Choroid plexus epithelial cell (primary cell): ENCODE data around the gene PIK3R3.
A peak's percentile ranks its signal among the peaks of the same experiment; 100 is the strongest.
"Not testable (repeated sequence)": the region's sequence is repeated elsewhere in the genome, so short reads cannot be mapped to it uniquely, and the experiment has no call there.

Source experiments
- DNase-seq: peaks from one replicate; pipeline ENCODE4 v3.0.0-alpha.2; 2010; ENCODE audit warnings: low read depth
- H3K4me3 ChIP-seq: 2 replicates; pipeline ENCODE4 v1.5.1; 2011; ENCODE audit warnings: low read depth, mild to moderate bottlenecking, control low read depth, low read length, moderate library complexity
- TF ChIP-seq, protein P1 (sequence below): conservative IDR thresholded peaks from 2 replicates; pipeline ENCODE4 v1.5.1; 2011; ENCODE audit warnings: low read depth, mild to moderate bottlenecking, control low read depth, inconsistent platforms, low read length, moderate library complexity

PIK3R3 gene

DNA sequence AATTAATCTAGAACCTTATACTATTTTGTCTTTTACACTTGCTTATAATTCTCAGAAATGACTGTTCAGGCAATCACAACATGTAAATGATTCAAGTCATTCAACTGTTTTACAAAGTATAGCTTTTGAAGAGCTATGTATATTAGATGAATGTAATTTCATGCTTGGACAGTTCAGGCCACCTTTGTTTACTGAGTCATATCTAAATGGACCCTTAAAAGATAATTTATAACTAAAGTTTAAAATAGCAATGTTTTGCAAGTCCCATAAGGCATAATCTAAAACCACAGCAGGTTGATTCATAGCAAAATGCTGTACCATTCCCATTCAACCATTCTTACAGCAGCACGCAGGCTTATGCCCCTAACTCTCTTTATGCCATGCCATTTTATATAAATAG, 64.8 kb downstream of the PIK3R3 start:
- no peak overlapping the region for H3K4me3 ChIP-seq
- TF ChIP-seq, protein P1, sequence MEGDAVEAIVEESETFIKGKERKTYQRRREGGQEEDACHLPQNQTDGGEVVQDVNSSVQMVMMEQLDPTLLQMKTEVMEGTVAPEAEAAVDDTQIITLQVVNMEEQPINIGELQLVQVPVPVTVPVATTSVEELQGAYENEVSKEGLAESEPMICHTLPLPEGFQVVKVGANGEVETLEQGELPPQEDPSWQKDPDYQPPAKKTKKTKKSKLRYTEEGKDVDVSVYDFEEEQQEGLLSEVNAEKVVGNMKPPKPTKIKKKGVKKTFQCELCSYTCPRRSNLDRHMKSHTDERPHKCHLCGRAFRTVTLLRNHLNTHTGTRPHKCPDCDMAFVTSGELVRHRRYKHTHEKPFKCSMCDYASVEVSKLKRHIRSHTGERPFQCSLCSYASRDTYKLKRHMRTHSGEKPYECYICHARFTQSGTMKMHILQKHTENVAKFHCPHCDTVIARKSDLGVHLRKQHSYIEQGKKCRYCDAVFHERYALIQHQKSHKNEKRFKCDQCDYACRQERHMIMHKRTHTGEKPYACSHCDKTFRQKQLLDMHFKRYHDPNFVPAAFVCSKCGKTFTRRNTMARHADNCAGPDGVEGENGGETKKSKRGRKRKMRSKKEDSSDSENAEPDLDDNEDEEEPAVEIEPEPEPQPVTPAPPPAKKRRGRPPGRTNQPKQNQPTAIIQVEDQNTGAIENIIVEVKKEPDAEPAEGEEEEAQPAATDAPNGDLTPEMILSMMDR, result no peak
- DNase-seq, result no peak

DNA sequence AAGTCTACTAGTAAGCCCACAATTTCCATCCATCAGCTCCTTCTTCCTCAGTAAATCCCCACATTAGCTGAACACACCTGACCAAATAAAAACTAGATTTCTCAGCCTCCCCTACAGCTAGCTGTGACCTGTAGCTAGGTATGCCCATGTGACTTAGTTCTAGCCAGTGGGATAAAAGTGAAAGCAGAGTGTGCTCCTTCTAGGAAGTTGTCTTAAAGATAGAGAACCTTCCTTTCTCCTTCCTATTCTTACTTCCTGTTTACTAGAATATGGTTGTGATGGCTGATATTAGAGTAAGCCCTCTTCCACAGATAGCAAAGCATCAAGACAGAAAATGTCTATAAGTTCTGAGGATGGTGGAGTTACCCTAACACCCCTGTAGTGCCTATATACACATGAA, 67.0 kb downstream of the PIK3R3 start:
- no peak overlapping the region for H3K4me3 ChIP-seq
- no peak for DNase-seq
- TF ChIP-seq, protein P1, result no peak

DNA sequence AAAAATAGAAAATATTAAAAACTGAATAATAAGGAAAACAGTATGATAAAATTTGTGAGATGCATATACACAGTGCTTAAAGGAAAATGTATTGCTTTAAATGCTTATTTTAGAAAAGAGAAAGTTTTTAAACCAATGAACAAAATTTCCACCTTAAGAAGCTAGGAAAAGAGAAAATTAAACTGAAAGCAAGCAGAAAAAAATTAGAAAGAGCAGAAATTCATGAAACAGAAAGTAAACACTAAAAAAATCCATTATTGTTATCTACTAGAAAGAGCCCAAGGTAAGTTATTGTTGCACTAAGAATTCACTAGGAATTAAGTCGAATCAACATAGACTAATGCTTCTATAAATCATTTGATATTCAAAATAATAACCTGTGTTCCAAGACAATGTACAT, 67.7 kb downstream of the PIK3R3 start:
- H3K4me3 ChIP-seq, result no peak overlapping the region
- no peak for DNase-seq
- TF ChIP-seq, protein P1, result no peak

DNA sequence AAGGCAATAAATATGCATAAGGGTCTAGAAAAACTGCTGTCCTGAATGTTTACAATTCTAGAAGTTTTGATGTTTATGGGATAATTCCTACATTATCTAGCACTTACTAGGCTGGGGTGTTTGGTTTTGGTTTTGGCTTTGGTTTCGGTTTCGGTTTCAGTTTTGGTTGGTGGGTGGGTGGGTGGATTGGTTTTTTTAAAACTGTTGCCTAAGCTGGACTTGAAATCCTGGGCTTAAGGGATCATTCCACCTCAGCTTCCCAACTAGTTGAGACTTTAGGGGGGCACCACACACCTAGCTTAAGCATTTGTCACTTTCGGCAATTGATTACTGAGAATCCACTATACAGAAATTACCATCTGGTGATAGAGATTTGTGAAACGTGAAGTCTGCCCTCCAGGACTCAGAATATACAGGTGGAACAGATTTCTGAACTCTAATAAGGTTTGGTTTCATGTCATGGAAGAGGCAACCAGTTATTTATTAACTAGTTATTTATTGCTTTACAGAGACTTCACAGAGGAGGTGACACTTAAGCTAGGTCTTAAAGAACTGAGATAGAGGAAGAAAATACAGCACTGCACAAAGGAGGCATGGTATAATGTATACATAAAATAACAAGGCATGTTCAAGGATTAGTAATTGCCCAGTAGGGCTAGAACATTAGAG, 69.6 kb downstream of the PIK3R3 start:
- no peak overlapping the region for H3K4me3 ChIP-seq
- peak; percentile 42 for DNase-seq
- TF ChIP-seq, protein P1, result no peak

DNA sequence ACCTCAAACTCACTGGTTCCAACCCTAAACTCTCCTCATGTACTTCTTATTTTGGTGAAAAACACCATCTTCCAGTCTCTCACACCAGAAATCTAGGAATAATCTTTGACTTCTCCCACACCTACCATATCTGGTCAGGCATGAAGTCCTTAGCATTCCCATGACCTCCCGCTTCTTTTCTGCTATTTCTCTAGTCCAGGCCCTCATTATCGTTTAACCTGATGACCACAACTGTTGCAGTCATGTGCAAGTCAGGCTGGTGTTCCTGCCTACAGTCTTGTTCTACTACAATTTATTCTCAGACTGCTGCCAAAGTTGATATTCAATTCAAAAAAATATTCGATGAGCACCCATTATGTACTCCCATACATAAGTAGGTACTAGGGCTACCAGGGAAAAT, 71.3 kb downstream of the PIK3R3 start:
- TF ChIP-seq, protein P1, result no peak
- no peak overlapping the region for H3K4me3 ChIP-seq
- no peak for DNase-seq

DNA sequence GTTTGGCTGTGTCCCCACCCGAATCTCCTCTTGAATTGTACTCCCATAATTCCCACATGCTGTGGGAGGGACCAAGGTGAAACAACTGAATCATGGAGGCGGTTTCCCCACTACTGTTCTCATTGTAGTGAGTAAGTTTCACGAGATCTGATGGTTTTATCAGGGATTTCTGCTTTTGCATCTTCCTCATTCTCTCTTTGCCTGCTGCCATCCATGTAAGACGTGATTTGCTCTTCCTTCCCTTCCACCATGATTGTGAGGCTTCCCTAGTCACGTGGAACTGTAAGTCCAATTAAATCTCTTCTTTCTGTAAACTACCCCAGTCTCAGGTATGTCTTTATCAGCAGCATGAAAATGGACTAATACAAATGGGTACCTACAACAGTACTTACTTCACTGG, 73.5 kb downstream of the PIK3R3 start:
- DNase-seq, result no peak
- TF ChIP-seq, protein P1, result no peak
- no peak overlapping the region for H3K4me3 ChIP-seq

DNA sequence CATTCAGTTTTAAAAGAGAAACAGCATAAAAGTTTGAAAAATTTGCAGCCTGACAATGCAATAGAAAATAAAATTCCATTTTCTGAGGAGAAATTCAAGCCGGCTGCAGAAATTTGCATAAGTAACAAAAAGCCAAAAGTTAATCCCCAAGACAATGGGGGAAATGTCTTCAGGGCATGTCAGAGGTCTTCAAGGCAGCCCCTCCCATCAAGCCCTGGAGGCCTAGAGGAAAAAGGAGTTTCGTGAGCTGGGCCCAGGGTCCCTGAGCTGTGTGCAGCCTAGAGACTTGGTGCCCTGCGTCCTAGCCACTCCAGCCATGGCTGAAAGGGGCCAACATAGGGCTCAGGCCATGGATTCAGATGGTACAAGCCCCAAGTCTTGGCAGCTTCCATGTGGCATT, 74.6 kb downstream of the PIK3R3 start:
- DNase-seq, result no peak
- TF ChIP-seq, protein P1, result no peak
- no peak overlapping the region for H3K4me3 ChIP-seq

DNA sequence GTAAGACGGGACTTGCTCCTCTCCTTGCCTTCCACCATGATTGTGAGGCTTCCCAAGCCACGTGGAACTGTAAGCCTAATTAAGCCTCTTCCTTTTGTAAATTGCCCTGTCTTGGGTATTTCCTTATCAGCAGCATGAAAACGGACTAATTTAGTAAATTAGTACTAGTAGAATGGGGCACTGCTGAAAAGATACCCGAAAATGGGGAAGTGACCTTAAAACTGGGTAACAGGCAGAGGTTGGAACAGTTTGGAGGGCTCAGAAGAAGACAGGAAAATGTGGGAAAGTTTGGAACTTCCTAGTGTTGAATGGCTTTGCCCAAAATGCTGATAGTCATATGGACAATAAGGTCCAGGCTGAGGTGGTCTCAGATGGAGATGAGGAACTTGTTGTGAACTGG, 75.2 kb downstream of the PIK3R3 start:
- H3K4me3 ChIP-seq, DNase-seq: not testable (repeated sequence)
